NCI-H1092 treated with DMSO at 0.1 percent for 48 hours (cell line): ENCODE measurements around the gene DBNL.
"Not testable (repeated sequence)": the region's sequence is repeated elsewhere in the genome, so short reads cannot be mapped to it uniquely, and the experiment has no call there.

Experiments used
- DNase-seq: peaks from one replicate; lab custom pipeline; 2025; lab: John Stamatoyannopoulos, UW

Gene DBNL

GRCh38 chr7:44044315-44045225 lies at the start of gene DBNL:
TSS of gene DBNL (plus strand) at chr7:44044702. CDS start at chr7:44044738, 36 bp downstream.
- peak; percentile 91 for DNase-seq

DNA sequence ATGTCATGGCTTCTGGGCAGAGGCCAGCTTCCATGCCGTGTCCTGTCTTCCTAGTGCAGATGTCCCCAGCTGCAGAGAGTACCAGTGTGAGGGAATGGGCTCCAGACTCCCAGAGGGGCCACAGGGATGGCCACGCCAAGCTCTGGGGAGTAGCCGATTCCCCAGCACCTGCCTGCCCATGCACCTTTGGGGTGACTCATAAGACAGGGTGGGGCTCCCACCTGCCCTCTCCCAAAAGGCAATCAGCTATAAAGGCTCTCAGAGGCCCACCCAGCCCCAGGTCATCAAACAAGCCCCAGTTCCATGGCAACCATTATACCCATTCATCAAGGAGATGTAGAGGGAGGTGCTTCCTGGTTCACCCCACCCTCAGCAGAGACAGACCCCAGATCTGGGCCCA lies 47.0 kb upstream of the DBNL start, which contains the start of gene SPDYE1:
SPDYE1 (plus strand) TSS at position 366 of the 400 bp plus-strand sequence. CDS start 2,053 bp downstream, outside the sequence.
- not testable (repeated sequence) for DNase-seq

DNA sequence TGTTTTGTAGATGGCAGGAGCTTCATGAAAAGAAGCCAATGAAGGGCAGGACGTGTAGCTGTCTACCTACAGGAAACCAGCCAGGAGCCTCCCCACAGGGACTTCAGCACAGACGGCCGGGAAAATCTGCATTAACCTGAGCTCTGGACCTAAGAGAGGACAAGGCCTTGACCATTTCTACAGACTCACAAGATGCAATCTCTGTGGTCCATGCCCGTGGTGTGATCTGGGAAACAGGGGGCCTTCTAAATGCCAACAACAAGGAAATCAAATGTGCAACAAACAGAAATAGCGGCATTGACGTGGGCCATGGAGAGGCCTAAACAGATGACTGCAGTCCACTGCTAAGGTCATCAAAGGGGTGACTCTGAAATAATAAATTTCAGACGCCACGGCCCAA lies 32.4 kb upstream of the DBNL start:
- not testable (repeated sequence) for DNase-seq

DNA sequence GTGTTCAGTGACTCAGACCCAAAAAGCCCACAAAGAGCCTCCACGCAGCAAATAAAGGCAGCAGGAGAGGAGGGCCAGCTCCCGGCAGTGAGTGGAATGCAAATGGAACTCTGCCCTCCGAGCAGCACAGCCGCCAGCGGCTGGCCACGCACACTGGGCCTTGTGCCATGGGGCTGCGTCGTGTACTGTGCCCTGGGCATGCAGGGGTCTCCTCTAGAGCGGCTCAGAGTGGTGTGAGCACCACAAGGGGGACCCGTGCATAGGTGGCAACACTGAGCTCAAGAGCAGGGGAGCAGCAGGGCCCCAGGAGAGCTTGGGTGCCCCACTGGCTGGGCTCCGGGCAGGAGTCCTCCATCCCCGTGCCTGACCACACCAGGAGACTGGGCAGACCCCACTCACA lies 29.4 kb upstream of the DBNL start:
- not testable (repeated sequence) for DNase-seq

DNA sequence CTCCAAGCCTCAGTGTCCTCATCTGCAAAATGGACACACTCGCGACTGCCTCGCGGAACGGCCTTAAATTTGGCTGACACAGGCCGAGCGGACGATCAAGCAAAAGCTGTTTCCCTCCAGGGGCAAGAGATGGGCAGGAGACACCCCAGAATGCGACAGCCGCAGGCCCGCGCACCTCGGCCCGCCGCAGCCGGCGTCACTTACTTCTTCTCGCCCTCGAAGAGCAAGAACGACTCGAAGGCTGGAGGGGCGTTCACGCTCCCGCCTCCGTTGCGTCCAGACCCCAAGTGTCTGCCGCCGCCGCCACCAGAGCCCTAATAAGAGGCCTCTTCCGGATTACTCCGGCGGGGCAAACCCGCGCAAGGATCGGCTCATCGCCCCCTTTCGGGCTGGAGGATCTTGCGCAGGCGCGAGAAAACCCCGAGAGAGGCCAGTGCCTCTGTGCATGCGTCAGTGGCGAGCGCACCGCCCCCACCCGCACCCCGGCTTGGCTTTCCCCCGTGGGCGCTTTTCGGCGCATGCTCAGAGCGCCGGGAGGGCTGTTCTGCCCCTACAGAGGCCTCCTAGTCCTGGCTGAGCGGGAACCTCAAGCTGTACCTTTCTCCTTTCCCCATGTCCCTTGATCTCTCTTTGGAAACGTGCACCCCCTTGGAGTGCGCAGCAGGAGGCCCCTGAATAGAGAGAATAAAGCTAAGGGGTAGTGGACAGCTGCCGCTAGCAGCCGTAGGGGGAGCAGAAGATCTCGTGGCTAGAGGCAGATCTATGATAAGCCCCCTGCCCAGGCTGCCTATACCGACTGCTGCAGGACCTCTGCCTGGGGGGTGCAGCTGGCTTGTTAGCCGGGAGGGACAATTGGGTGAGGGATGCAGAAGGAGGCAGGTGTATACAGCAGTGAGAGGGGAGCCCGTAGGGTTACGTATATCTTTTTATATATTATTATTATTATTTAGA lies 25.4 kb upstream of the DBNL start:
- DNase-seq, result peak; percentile 97

DNA sequence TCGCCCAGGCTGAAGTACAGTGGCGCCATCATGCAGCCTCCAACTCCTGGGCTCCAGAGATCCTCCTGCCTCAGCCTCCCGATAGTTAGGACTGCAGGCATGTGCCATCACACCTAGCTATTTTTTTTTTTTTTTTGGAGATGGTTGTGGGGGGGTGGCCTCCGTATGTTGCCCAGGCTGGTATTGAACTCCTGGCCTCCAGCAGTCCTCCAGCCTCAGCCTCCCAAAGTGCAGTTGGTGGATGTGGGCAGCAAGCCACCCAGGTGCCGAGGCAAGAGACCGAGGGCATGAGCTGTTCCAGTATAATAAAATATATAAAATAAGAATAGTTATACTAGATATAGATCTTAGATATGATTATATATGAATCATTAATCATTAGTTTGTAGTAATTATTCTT lies 24.7 kb upstream of the DBNL start:
- not testable (repeated sequence) for DNase-seq

DNA sequence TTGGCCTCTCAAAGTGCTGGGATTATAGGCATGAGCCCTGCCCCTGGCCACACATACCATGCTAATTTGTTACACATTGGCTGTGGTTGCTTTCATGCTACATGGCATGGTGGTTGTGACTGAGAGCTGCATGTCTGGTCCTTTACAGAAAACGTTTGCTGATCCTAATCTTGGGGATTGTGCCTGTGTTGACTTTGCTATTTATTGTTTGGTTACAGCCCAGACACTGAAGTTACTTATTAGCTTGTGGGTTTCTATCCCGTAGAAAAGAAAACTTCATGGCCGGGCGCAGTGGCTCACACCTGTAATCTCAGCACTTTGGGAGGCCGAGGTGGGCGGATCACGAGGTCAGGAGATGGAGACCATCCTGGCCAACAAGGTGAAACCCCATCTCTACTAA lies 22.4 kb upstream of the DBNL start:
- not testable (repeated sequence) for DNase-seq

GRCh38 chr7:44022796-44023467 lies 21.6 kb upstream of the DBNL start:
- DNase-seq, result not testable (repeated sequence)

- DNase-seq, result not testable (repeated sequence)
Observed at GRCh38 chr7:44029433-44029832, 15.1 kb upstream of the DBNL start.

- DNase-seq, result not testable (repeated sequence)
Observed at GRCh38 chr7:44030029-44030428, 14.5 kb upstream of the DBNL start.

- not testable (repeated sequence) for DNase-seq
Observed at GRCh38 chr7:44031319-44031718, 13.2 kb upstream of the DBNL start.

DNA sequence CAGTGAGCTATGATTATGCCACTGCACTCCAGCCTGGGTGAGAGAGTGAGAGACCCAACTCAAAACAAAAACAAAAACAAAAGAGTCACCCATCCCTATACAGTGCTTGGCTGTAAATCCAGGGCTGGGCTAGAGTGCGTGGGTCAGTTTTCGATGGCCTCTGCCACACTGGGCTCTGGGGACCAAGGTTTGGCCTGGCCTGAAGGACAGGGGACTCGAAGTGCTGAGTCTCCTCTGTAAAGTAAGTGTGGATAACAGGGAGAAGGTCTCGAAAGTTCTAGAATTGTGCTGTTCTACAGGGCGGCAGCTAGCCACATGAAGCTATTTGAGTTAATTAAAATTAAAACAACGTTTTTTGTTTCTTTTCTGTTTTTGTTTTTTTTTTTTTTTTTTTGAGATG lies 12.5 kb upstream of the DBNL start:
- DNase-seq, result not testable (repeated sequence)

DNA sequence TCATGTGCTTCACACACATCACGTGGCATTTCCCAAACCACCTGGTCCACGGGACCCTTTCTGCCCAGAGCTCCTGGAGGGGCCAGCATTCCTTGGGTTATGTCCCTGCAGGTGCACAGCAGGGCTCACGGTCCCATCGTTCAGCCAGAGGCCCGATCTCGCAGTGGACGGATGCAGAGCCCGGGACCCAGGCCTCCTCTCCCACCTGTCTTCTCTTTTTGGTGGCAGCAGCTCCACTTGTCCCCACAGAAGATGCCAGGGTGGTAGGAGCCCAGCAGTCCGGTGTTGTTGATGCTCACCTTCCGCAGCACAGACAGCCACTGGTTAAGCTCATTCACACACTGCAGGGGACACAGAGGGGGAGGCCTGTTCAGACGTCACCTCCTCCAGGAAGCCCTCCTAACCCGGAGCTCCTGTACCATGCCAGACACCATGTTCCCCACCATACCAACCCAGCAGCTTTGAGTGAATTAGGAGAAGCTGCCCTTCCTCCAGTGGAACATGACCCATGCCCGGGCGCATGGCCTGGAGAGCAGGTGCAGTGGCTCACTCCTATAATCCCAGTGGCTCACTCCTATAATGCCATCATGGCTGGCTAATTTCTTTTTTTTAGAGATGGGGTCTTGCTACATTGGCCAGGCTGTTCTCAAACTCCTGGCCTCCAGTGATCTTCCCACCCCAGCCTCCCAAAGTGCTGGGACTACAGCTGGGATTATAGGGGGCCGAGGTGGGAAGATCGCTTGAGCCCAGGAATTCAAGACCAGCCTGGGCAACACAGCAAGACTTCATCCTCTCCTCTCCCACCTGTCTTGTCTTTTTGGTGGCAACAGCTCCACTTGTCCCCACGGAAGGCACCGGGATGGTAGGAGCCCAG lies 10.3 kb upstream of the DBNL start:
- not testable (repeated sequence) for DNase-seq

- not testable (repeated sequence) for DNase-seq
Observed at GRCh38 chr7:44036364-44036763, 8.1 kb upstream of the DBNL start.

DNA sequence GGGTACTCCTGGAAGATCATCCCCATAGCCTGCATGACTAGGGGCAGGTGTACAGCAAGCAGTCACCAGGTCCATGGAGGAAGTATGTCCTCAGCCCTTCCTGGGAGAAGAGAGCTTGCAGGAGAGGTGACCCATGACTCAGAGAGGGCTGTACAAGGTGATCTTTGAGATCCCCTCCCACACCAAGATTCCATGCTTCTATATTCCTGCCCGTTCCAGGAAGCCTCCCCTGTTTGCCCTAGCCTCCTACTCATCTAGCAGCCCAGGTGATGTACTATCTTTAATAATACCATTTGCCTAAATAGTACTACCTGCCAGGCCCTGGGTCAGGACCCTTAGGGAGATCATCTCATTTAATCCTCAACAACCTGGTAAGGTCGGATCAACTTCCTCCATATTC lies 6.6 kb upstream of the DBNL start:
- not testable (repeated sequence) for DNase-seq

DNA sequence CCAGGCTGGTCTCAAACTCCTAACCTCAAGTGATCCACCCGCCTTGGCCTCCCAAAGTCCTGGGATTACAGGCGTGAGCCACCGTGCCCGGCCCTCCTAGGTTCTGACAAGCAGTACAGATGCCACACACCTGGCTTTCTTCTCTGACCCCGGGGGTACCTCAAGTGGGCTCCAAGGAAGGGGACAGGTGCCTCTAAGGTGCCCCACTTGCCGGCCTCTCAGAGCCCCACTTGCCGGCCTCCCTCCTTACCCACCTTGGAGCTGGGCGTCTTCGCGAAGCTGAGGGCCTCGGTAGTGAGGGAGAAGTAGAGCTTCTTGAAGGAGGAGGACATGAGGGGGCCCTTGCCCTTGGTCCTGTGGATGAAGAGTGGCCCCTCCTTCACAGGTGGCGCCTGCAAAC lies 5.9 kb upstream of the DBNL start:
- not testable (repeated sequence) for DNase-seq

GRCh38 chr7:44038961-44039558 lies 5.4 kb upstream of the DBNL start:
- peak; percentile 90 for DNase-seq

DNA sequence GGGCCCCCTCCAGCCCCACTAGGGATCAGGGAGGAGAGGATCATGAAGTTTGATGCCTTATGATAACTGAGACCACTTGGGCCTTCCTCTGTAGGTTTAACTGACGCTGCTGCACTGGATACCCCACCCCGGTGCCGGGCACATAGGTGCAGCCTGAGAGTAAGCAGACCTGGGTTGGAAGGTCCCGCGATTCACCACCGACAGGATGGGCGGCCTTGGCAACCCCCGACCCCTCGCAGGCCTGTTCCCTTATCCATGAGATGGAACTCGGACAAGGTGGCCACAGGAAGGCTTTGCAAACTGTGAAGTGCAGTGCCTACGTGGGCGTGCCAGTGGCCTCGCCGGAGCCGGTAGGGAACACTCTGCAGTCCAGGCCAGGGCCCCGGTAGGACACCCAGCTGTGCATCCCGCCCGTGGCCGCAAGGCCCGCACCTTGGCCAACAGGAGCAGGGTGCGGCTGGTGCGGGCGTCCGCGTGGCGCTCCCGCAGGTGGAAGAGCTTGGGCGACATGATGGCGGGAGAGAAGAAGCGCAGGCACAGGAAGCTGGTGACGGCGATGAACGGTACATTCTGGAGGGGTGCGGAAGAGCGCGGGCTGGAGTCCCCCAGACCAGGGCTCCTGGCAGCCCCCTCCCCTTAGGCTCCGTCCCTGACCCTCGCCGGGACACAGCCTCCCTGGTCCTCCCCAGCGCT lies 4.6 kb upstream of the DBNL start:
- not testable (repeated sequence) for DNase-seq

- peak; percentile 55 for DNase-seq
Observed at GRCh38 chr7:44040493-44040891, 4.0 kb upstream of the DBNL start.

DNA sequence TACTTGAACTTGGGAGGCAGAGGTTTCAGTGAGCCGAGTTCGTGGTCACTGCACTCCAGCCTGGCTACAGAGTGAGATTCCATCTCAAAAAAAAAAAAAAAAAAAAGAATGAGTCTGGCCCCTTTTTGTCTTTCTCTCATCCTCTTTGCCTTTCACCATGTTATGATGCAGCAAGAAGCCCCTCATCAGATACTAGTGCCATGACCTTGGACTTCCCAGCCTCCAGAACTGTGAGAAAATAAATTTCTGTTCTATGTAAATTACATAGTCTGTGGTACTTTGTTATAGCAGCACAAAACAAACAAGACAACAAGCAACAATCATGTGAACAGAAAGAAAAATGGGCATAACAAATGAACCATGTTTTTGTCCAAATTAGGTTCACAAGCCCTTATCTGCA lies 2.3 kb upstream of the DBNL start:
- DNase-seq, result no peak
